ENCODE measurements around the gene WASL. TPM values are rescaled to one million over a fixed set of nuclear protein-coding genes. Genes with fewer than 3 reads are reported as not detected.
"Not testable (repeated sequence)": the region's sequence is repeated elsewhere in the genome, so short reads cannot be mapped to it uniquely, and the experiment has no call there.

The WASL gene
- total RNA-seq, 2 experiments from 2014 or later, result 4.4 to 6.3 TPM

DNA sequence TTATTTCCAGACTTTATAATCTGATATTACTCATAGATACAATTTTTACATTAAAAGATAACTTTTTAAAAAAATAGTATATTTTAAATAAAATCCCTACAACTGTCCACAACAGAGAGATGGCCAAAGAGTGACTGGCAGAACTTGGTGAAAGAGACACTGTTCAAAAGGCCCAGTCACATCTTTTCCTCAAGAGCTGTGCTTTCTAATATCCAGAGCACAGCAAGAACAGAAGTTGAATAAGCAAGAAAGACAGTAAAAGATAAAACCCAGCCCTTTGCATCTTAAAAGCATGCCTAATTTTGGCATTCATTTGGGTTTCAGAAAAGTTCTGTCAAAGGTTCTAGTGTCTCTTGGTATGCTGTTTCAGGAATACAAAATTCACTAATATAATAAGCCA, 6.9 kb downstream of the WASL start:
- Histone ChIP-seq H3K4me3 (ENCODE audit: low read depth, low read length, poor library complexity, severe bottlenecking) (no peak overlapping the region), H3K4me1 (ENCODE audit: insufficient read depth, low read length, poor library complexity, severe bottlenecking) (peaks cover 24% of the 10 kb centered on the region), H4K20me1 (ENCODE audit: insufficient read depth, low read length) (peaks cover 44% of the 10 kb centered on the region), H3K79me2 (ENCODE audit: insufficient read depth, low read depth, low read length) (peaks cover 100% of the 10 kb centered on the region), H2AFZ (ENCODE audit: low read length) (no peak overlapping the region), H3K4me2 (ENCODE audit: low read length) (no peak overlapping the region), H3K36me3 (ENCODE audit: insufficient read depth, low read length) (peaks cover 15% of the 10 kb centered on the region; the same call in 1 of the 2 replicates), H3K9me2 (ENCODE audit: insufficient read depth, low read length) (no peaks in the 10 kb centered on the region), H3K27ac (ENCODE audit: low read depth, low read length, poor library complexity, severe bottlenecking) (no peak overlapping the region), H3K9me3 (ENCODE audit: low read length) (peaks cover 2% of the 10 kb centered on the region; the same call in 1 of the 2 replicates)
- CTCF ChIA-PET (ENCODE audit: unreplicated experiment), result no interaction called here
- DNase-seq (ENCODE audit: low spot score), result no peak
- no peak for TF ChIP-seq EZH2phosphoT487 (IDR thresholded peaks at IDR 0.05; ENCODE audit: borderline replicate concordance, low read depth, low read length)
- TF ChIP-seq CTCF (conservative IDR thresholded peaks at IDR 0.05; ENCODE audit: low read length), result no peak
- BruUV-seq (replicated peaks), result no TSS peak
- intact Hi-C loops (cut with micrococcal nuclease; ENCODE audit: unreplicated experiment), result loop anchor here (10.0 kb wide), 1 partner anchor 1183 kb away; the partner anchor contains the start of gene POT1
- POLR2A ChIA-PET, result interaction anchor here (1.3 to 1.9 kb wide), 3 partner anchors 8 to 14 kb away, joined by 5 to 7 read pairs (median 6); no protein-coding TSS in a partner anchor

GRCh38 chr7:123738808-123739207, 10.0 kb downstream of the WASL start:
- no peak overlapping the region for H3K27ac ChIP-seq (ENCODE audit: low read depth, low read length, poor library complexity, severe bottlenecking)
- intact Hi-C loops (cut with micrococcal nuclease; ENCODE audit: unreplicated experiment), result no loop called here
- no peak overlapping the region for H2AFZ ChIP-seq (ENCODE audit: low read length)
- H3K4me2 ChIP-seq (ENCODE audit: low read length), result no peak overlapping the region
- ChIA-PET CTCF (ENCODE audit: unreplicated experiment) (no interaction called here), POLR2A (no interaction called here)
- no TSS peak for BruUV-seq (replicated peaks)
- H3K9me2 ChIP-seq (ENCODE audit: insufficient read depth, low read length), result no peaks in the 10 kb centered on the region
- peaks cover 4% of the 10 kb centered on the region for H3K4me1 ChIP-seq (ENCODE audit: insufficient read depth, low read length, poor library complexity, severe bottlenecking)
- peaks cover 25% of the 10 kb centered on the region for H3K36me3 ChIP-seq (ENCODE audit: insufficient read depth, low read length)
- no peak for TF ChIP-seq CTCF (conservative IDR thresholded peaks at IDR 0.05; ENCODE audit: low read length)
- TF ChIP-seq EZH2phosphoT487 (IDR thresholded peaks at IDR 0.05; ENCODE audit: borderline replicate concordance, low read depth, low read length), result no peak
- peaks cover 13% of the 10 kb centered on the region for H4K20me1 ChIP-seq (ENCODE audit: insufficient read depth, low read length)
- no peak overlapping the region for H3K4me3 ChIP-seq (ENCODE audit: low read depth, low read length, poor library complexity, severe bottlenecking)
- H3K79me2 ChIP-seq (ENCODE audit: insufficient read depth, low read depth, low read length), result peaks cover 100% of the 10 kb centered on the region
- H3K9me3 ChIP-seq (ENCODE audit: low read length), result peaks cover 27% of the 10 kb centered on the region
- DNase-seq (ENCODE audit: low spot score), result no peak

- Histone ChIP-seq H4K20me1 (ENCODE audit: insufficient read depth, low read length) (peaks cover 9% of the 10 kb centered on the region), H3K4me2 (ENCODE audit: low read length) (no peak overlapping the region)
- CTCF ChIA-PET (ENCODE audit: unreplicated experiment), result no interaction called here
These were observed 10.4 kb downstream of the WASL start for GRCh38 chr7:123738356-123738755.

GRCh38 chr7:123737168-123737674, 11.6 kb downstream of the WASL start:
- H3K4me3 ChIP-seq (ENCODE audit: low read depth, low read length, poor library complexity, severe bottlenecking); H3K4me1 ChIP-seq (ENCODE audit: insufficient read depth, low read length, poor library complexity, severe bottlenecking); intact Hi-C loops (cut with micrococcal nuclease; ENCODE audit: unreplicated experiment); H2AFZ ChIP-seq (ENCODE audit: low read length); H3K27ac ChIP-seq (ENCODE audit: low read depth, low read length, poor library complexity, severe bottlenecking); H4K20me1 ChIP-seq (ENCODE audit: insufficient read depth, low read length); H3K4me2 ChIP-seq (ENCODE audit: low read length); H3K9me2 ChIP-seq (ENCODE audit: insufficient read depth, low read length); DNase-seq (ENCODE audit: low spot score); CTCF ChIA-PET (ENCODE audit: unreplicated experiment); BruUV-seq (replicated peaks): not testable (repeated sequence)
- POLR2A ChIA-PET, result interaction anchor here (0.7 to 2.4 kb wide), 6 partner anchors 9 to 328 kb away, joined by 3 to 13 read pairs (median 6); no protein-coding TSS in a partner anchor
- H3K79me2 ChIP-seq (ENCODE audit: insufficient read depth, low read depth, low read length), result peaks cover 100% of the 10 kb centered on the region
- H3K36me3 ChIP-seq (ENCODE audit: insufficient read depth, low read length), result peaks cover 31% of the 10 kb centered on the region
- peaks cover 42% of the 10 kb centered on the region for H3K9me3 ChIP-seq (ENCODE audit: low read length)

More at GRCh38 chr7:123738356-123738755, 10.4 kb downstream of the WASL start:
- H3K79me2 ChIP-seq (ENCODE audit: insufficient read depth, low read depth, low read length), result peaks cover 100% of the 10 kb centered on the region
- POLR2A ChIA-PET, result no interaction called here
- no peaks in the 10 kb centered on the region for H3K4me1 ChIP-seq (ENCODE audit: insufficient read depth, low read length, poor library complexity, severe bottlenecking)
- H3K4me3 ChIP-seq (ENCODE audit: low read depth, low read length, poor library complexity, severe bottlenecking), result no peak overlapping the region
- intact Hi-C loops (cut with micrococcal nuclease; ENCODE audit: unreplicated experiment), result no loop called here
- BruUV-seq (replicated peaks), result no TSS peak
- H3K36me3 ChIP-seq (ENCODE audit: insufficient read depth, low read length), result peaks cover 29% of the 10 kb centered on the region
- no peak overlapping the region for H2AFZ ChIP-seq (ENCODE audit: low read length)
- no peak overlapping the region for H3K27ac ChIP-seq (ENCODE audit: low read depth, low read length, poor library complexity, severe bottlenecking)
- peaks cover 31% of the 10 kb centered on the region for H3K9me3 ChIP-seq (ENCODE audit: low read length)
- H3K9me2 ChIP-seq (ENCODE audit: insufficient read depth, low read length), result no peaks in the 10 kb centered on the region
- TF ChIP-seq CTCF (conservative IDR thresholded peaks at IDR 0.05; ENCODE audit: low read length) (no peak), EZH2phosphoT487 (IDR thresholded peaks at IDR 0.05; ENCODE audit: borderline replicate concordance, low read depth, low read length) (no peak)
- DNase-seq (ENCODE audit: low spot score), result no peak
